HG03064 (cell line): Measurements from ENCODE around the gene TOP2B.

Experiments used
- ATAC-seq: cut with Tn5 transposase; IDR thresholded peaks from one replicate; pipeline ENCODE4 v1.9.1; 2021; ENCODE audit warnings: low read depth; ENCODE audit not compliant: unreplicated experiment

Gene TOP2B

GRCh38 chr3:25564075-25564474 is 100.6 kb downstream of the TOP2B start:
- ATAC-seq = no peak

GRCh38 chr3:25563601-25564000 is 101.1 kb downstream of the TOP2B start:
- no peak for ATAC-seq

- no peak for ATAC-seq
Measured at GRCh38 chr3:25558796-25559195, 105.9 kb downstream of the TOP2B start.

DNA sequence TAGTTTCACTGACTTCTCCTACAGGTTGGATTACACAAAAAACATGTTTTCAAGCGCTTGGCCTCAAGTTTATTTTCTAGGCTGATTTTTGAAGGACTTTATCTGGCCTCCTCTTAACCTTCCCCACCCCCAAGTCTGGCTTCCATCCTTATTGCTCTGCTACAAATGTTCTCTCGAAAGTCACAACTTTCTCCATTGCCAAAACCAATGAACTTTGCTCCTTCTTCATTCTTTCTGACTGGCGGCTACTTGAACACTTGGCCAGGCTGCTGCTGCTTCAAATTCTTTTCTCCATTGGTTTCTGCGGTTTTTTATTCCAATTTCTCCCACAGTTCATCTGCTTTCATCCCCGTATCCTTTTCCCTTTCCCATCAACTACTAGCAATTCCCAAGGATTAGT is 106.6 kb downstream of the TOP2B start:
- no peak for ATAC-seq

DNA sequence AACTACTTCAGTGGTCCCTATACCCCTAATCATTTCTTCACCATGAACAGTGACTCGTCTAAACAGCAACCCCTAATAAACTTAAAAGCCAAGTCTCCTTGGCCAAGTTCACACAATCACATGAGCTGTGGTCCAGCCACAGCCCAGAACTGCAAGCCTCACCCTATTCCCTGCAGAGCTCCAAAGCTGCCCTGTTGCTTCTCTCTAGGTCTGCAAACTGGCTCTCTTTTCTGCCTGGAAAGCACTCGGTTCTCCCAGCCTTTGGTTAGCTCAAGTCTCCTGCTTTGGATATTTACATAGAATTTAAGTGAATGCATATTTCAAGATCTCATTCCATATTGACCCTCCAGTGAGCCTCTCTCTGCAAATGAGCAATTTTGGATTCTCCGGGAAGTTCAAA is 107.0 kb downstream of the TOP2B start:
- ATAC-seq = no peak

DNA sequence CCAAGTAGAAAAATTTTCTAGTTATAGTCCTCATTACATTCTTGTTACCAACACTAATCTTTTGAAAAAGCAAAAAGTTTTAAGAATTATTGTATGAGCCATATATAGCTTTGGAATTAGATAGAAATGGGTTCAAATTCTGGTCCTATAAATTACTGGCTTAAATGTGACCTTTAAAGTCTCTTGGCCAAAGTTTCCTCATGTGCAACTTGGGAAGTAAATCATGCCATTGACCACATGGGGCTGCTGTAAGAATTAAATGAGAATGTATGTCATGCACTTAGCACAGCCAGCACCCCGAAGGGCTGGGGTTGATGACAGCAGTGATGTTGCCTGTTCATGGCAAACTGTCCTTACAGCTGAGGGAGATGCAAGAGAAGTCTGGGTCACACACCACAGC is 108.3 kb downstream of the TOP2B start:
- no peak for ATAC-seq

DNA sequence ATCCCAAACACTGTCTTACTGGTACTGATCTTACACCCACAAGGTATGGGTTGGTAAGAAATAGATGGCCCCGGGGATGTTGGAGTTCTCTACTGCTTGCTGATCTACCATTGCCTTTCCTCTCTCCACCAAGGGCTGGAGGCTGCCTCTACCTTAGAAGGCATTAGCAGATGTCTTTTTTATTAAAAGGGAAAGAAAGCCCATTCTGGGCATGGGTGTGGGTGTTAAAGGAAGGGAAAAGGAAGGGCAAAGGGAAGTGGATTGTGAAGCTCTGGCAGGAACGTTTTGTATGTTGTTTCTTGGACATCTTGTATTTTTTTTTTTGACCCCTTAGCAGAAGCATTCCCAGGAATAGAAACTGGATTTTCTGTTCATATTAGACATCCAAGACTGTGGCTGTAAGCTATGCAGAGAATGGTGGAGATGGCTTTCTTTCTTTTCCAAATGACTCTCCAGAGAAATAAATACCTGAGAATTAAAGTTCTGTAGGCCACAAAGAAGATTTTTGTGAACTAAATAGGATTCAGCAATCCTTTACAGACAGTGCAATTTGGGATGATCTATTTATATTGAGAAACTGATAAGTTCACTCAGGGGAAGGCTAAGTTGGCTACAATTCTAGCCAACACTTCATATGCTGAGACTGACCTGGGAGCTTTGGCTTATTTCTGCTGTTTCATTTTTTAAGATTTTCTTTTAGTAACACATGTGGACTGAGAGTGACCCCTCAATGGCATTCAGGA is 108.8 kb downstream of the TOP2B start:
- no peak for ATAC-seq

GRCh38 chr3:25554376-25554775 is 110.3 kb downstream of the TOP2B start:
- no peak for ATAC-seq

DNA sequence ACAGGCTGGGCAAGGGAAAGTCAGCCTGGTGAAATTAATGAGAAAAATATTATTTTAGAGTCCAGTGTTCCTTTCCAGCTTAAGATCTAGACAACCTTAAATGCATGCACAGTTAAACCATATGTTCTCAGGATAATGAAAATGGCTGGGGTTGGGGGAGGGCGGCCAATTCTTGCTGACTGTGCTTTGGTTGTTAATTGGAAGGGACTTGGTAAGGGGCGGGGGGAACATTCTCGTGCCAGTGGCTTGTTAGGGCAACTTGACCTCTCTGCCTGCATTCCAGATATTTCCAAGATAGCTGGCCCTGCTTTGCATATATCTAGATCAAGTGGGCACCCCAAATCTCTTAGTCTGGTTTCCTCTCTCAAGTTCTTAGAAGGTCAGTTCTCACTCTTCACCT is 112.5 kb downstream of the TOP2B start:
- ATAC-seq = no peak

DNA sequence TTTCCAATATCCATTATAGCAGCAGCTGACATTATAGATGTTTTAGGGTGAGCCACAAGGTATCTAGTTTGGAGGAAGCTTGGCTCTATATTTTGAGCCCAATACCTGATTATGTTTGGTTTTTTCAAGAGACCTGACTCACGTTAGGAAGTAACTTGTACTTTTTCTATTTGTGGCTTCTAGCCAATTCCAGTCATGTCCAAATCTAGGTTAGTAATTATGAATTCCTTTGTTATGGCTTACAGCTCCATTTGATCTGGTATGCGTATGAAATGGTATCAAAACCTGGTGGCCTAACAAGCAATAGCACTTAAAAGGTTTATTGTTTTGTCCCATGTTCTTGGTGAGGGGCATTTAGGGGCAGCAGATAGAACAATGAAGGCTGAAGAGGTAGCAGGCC is 115.9 kb downstream of the TOP2B start:
- no peak for ATAC-seq

DNA sequence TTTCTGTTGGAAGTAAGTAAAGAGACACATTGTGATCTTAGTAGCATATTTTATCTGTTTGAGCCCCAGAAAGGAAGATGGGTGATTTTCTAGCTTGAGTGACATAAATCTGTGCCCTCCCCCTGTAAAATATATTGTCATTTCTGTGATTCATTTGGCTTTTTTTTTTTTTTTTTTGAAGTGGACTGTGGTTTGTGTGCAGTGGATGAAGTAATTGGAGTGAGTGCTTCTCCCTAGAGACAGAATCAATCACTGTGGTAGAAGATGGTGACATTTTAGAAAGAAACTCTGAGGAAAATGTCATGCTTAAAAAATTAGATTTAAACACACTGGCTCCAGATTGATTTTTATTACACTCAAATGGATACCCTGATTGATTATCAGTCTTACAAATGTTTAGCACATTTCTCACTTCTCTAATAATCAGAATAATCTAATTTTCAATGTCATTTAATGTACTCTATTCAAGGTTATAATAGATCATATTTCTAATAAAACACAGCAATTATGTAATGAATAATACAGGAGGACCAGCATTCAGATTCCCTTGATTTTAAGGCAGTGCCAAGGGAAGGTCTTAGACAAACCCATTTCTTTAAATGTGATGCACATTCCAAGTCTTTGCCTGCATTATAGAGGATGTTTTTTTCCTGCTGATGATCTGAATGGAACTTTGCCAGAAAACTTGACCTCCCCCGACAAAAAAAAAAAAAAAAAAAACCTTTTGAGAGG is 116.6 kb downstream of the TOP2B start:
- no peak for ATAC-seq
